Globus pallidus (tissue), 1 donor: Measurements from ENCODE around the gene RAP1GAP2.
"Not testable (repeated sequence)": the region's sequence is repeated elsewhere in the genome, so short reads cannot be mapped to it uniquely, and the experiment has no call there.

Experiments
- DNase-seq: peaks from one replicate; pipeline ENCODE4 v3.0.0-alpha.2; 2015; ENCODE audit warnings: low spot score

Gene RAP1GAP2

GRCh38 chr17:2885733-2886132 lies 89.5 kb downstream of the RAP1GAP2 start:
- DNase-seq, result no peak

GRCh38 chr17:2888326-2888725 lies 92.1 kb downstream of the RAP1GAP2 start:
- DNase-seq, result peak; percentile 10

GRCh38 chr17:2889256-2889655 lies 93.0 kb downstream of the RAP1GAP2 start:
- DNase-seq, result no peak

GRCh38 chr17:2890778-2891177 lies 94.5 kb downstream of the RAP1GAP2 start:
- DNase-seq, result not testable (repeated sequence)

- DNase-seq, result no peak
These were observed 96.2 kb downstream of the RAP1GAP2 start for GRCh38 chr17:2892305-2892971.

- DNase-seq, result no peak
These were observed 97.2 kb downstream of the RAP1GAP2 start for GRCh38 chr17:2893422-2893914.

- no peak for DNase-seq
These were observed 98.5 kb downstream of the RAP1GAP2 start for GRCh38 chr17:2894782-2895181.

GRCh38 chr17:2897605-2898004 lies 101.4 kb downstream of the RAP1GAP2 start:
- DNase-seq, result no peak

GRCh38 chr17:2898255-2898926 lies 102.2 kb downstream of the RAP1GAP2 start:
- no peak for DNase-seq

- no peak for DNase-seq
These were observed 103.7 kb downstream of the RAP1GAP2 start for GRCh38 chr17:2899906-2900305.

- no peak for DNase-seq
These were observed 104.6 kb downstream of the RAP1GAP2 start for GRCh38 chr17:2900842-2901241.

GRCh38 chr17:2901582-2901981 lies 105.3 kb downstream of the RAP1GAP2 start:
- no peak for DNase-seq

GRCh38 chr17:2902546-2902945 lies 106.3 kb downstream of the RAP1GAP2 start:
- DNase-seq, result no peak

GRCh38 chr17:2903193-2903974 lies 107.1 kb downstream of the RAP1GAP2 start:
- DNase-seq, result no peak

GRCh38 chr17:2904135-2904534 lies 107.9 kb downstream of the RAP1GAP2 start:
- DNase-seq, result peak; percentile 29

GRCh38 chr17:2905269-2905668 lies 109.0 kb downstream of the RAP1GAP2 start:
- no peak for DNase-seq

GRCh38 chr17:2905696-2906501 lies 109.7 kb downstream of the RAP1GAP2 start:
- DNase-seq, result no peak

GRCh38 chr17:2906901-2907300 lies 110.7 kb downstream of the RAP1GAP2 start:
- DNase-seq, result no peak

GRCh38 chr17:2909175-2909845 lies 113.1 kb downstream of the RAP1GAP2 start:
- no peak for DNase-seq

- DNase-seq, result no peak
These were observed 113.6 kb downstream of the RAP1GAP2 start for GRCh38 chr17:2909846-2910234.

- no peak for DNase-seq
These were observed 115.0 kb downstream of the RAP1GAP2 start for GRCh38 chr17:2911035-2911754.
